Lower lobe of right lung (tissue), 2 donors: Measurements from ENCODE around the gene MRGPRF. TPM values are rescaled to one million over a fixed set of nuclear protein-coding genes. Genes with fewer than 3 reads are reported as not detected.
A peak's percentile ranks its signal among the peaks of the same experiment; 100 is the strongest.

ENCODE experiments used
- ATAC-seq, 2 donors: fragments of 200-7000 bp; cut with Tn5 transposase; one replicate each; pipeline ENCODE4 v1.9.1; 2020 to 2022; ENCODE audit warnings: mild to moderate bottlenecking in 2 of 2, moderate library complexity in 2 of 2
- DNase-seq: peaks from one replicate; pipeline ENCODE4 v3.0.0-alpha.2; 2020
- H3K27ac ChIP-seq: fragments of 200-600 bp; one replicate; pipeline ENCODE4 v1.8.0; 2022
- H3K27me3 ChIP-seq: fragments of 200-600 bp; one replicate; pipeline ENCODE4 v1.8.0; 2022; ENCODE audit warnings: low read depth
- H3K36me3 ChIP-seq: fragments of 200-600 bp; one replicate; pipeline ENCODE4 v1.8.0; 2022; ENCODE audit warnings: mild to moderate bottlenecking
- H3K4me1 ChIP-seq: fragments of 200-600 bp; one replicate; pipeline ENCODE4 v1.8.0; 2022
- H3K4me3 ChIP-seq: fragments of 200-600 bp; one replicate; pipeline ENCODE4 v1.8.0; 2022; ENCODE audit warnings: mild to moderate bottlenecking
- H3K9me3 ChIP-seq: fragments of 200-600 bp; one replicate; pipeline ENCODE4 v1.8.0; 2022
- intact Hi-C: fragments of 100-400 bp; cut with DNase I; formaldehyde crosslinking; loops from one replicate; pipeline ENCODE4 v1.11.0; 2022
- total RNA-seq: library from RNA; stranded (reverse); fragmentation: NEBNext Ultra II Directional; extraction: Animal tissue kit (Norgen Biotek cat#: 25700); gene quantifications from one replicate; pipeline ENCODE4 v1.2.1, GENCODE V29; 2021
- TF ChIP-seq, protein P1 (sequence below): fragments of 200-600 bp; IDR thresholded peaks from one replicate; pipeline ENCODE4 v1.8.0; 2022; ENCODE audit warnings: antibody characterized with exemption, mild to moderate bottlenecking
- donor health status: DM: no; HTN: yes; CAD: no; lungs with severe emphysema.

MRGPRF gene
- total RNA-seq, 1 donor from 2014 or later: 11.5 TPM

DNA sequence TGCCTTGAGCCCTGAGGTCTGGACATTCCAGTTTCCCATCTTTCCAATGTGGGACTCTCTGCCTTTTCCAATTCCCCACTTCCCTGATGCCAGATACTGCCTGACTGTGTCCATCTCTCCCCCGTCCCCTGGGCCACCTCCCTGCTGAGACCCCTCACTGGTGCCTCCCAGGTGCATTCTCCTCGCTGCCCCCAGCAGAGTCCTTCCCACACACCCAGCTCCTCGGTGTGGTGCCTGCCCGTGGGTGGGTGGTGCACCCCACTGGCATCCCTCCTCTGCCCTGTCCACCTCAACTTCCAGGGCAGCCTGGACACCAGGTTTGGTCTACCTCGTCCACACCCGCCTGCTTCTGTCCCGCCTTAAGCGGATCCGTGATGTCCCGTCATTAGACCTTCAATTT lies 4.9 kb upstream of the MRGPRF start:
- Histone ChIP-seq H3K9me3 (no peaks in the 10 kb centered on the region), H3K4me1 (peaks cover 14% of the 10 kb centered on the region), H3K27ac (no peak overlapping the region), H3K36me3 (no peaks in the 10 kb centered on the region), H3K27me3 (peaks cover 20% of the 10 kb centered on the region), H3K4me3 (no peak overlapping the region)
- TF ChIP-seq, protein P1, sequence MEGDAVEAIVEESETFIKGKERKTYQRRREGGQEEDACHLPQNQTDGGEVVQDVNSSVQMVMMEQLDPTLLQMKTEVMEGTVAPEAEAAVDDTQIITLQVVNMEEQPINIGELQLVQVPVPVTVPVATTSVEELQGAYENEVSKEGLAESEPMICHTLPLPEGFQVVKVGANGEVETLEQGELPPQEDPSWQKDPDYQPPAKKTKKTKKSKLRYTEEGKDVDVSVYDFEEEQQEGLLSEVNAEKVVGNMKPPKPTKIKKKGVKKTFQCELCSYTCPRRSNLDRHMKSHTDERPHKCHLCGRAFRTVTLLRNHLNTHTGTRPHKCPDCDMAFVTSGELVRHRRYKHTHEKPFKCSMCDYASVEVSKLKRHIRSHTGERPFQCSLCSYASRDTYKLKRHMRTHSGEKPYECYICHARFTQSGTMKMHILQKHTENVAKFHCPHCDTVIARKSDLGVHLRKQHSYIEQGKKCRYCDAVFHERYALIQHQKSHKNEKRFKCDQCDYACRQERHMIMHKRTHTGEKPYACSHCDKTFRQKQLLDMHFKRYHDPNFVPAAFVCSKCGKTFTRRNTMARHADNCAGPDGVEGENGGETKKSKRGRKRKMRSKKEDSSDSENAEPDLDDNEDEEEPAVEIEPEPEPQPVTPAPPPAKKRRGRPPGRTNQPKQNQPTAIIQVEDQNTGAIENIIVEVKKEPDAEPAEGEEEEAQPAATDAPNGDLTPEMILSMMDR: no peak
- DNase-seq (no peak), ATAC-seq (no peak)
- intact Hi-C loops: no loop called here

DNA sequence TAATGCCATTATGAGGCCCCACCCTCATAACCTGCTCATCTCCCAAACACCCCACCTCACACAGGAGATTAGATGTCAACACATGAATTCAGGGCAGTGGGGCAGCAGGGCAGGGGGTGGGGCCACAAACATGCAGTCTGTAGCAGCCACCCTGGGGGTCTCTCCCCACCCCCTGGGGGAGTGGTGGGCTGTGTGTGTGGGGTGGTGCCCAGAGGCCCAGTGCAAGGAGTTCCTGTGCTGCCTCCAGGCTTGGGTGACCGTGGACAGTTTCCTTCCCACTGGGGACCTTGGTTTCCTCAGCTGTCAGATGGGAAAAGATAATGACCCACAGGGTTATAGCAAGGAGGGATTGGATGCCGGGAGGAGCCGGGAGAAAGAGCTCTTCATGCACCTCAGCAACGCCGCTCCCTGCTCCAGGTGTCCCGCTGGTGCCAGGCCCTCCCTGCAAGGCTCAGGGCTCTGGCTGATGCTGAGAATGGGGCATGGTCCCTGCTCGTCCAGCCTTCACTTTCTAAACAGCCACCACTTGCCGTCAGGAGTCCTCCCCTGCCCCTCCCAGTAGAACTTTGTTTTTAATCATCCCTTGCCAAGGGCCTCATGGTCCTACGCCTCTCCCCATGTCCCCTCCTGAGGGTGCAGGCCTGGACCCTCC lies 2.0 kb upstream of the MRGPRF start:
- no peaks in the 10 kb centered on the region for H3K9me3 ChIP-seq
- TF ChIP-seq, protein P1: no peak
- no peak for ATAC-seq
- H3K4me1 ChIP-seq: peaks cover 27% of the 10 kb centered on the region
- peaks cover 49% of the 10 kb centered on the region for H3K27me3 ChIP-seq
- no peak for DNase-seq
- intact Hi-C loops: no loop called here
- peak overlapping the region; percentile 57 for H3K27ac ChIP-seq
- no peak overlapping the region for H3K4me3 ChIP-seq
- no peaks in the 10 kb centered on the region for H3K36me3 ChIP-seq

DNA sequence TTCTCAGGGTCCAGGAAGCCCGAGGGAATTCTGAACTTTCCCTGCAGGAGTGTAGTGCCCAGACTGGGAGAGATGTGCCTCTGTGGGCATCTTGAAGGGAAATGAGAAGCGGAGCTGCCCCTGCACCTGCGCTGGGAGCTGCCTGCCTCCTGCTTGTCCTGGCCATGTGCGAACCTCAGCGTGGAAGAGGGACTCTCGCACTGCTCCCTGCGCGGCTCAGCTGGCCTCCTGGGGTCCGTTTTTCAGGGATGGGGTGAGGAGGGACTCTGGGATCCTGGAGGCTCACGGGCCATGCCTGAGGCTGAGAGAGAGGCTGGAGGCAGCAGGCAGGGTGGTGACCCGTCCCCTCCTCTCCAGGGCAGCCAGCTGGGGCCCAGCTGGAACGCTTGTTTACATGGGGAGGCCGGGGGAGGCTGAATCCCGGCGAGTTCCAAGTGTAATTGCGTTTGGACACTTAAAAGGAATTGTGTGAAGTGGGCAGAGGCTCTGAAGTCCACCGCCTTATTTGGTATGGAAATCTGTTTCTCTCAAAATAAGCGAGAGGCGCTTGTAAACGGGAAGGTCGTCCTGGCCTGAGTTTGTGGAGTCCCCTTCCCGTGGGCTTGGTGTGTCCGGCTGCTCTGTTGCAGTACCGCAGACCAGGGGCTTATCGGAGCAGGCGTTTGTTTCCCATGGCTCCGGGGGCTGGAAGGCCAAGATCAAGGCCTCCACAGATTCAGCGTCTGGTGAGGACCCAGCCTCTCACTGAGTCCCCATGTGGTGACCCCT lies 1.2 kb upstream of the MRGPRF start:
- ATAC-seq (peak; percentile 38 to 63), DNase-seq (no peak)
- intact Hi-C loops: no loop called here
- TF ChIP-seq, protein P1: no peak
- peaks cover 56% of the 10 kb centered on the region for H3K27me3 ChIP-seq
- H3K36me3 ChIP-seq: no peaks in the 10 kb centered on the region
- peak overlapping the region; percentile 77 for H3K27ac ChIP-seq
- peak overlapping the region; percentile 54 for H3K4me3 ChIP-seq
- no peaks in the 10 kb centered on the region for H3K9me3 ChIP-seq
- peaks cover 34% of the 10 kb centered on the region for H3K4me1 ChIP-seq

DNA sequence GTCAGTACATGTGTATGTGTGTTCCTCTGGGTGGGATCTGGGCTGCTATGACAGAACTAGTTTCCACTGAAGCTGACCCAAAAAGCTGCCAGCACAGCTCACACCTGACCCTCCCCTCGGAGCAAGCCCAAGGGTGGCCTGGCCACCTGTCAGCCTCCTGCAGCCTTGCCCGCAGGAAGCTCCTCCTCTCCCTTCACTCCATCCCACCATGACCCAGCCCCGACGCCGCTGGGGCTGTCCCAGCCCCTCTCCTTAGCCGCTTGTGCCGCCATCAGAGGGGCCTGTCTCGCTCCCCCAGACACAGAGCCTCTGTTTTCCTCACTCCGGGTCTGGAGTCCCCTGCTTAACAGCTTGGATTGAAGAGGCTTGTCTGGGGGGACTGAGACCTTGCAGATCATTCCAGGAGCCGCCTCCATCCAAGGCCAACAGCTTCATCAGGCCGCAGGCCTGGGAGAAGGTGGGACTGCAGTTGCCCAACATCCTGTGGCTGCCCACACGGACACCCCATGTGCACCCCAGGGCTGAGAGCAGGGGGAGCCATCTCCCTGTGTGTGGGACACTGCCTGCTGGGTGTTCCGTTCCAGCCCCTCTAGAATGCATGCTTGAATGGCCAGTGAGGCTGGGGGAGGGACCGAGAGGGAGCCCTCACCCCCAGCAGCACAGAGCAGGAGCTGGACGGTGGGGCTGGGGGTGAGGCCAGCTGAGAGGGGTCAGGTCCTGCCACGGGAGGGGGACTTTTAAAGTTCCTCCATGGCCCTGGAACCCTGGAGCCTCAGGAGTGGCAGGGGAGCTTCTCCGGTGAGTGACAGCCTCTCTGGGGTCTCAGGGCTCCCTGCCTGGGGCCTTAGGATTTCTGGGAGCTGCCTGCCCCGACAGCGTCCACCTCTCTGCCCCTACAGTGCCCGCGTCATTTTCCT lies 696 bp downstream of the MRGPRF start:
- H3K27me3 ChIP-seq: peaks cover 56% of the 10 kb centered on the region
- H3K4me3 ChIP-seq: peak overlapping the region; percentile 54
- TF ChIP-seq, protein P1: no peak
- ATAC-seq (no peak), DNase-seq (peak; percentile 30)
- no peaks in the 10 kb centered on the region for H3K36me3 ChIP-seq
- H3K27ac ChIP-seq: peak overlapping the region; percentile 77
- intact Hi-C loops: no loop called here
- peaks cover 45% of the 10 kb centered on the region for H3K4me1 ChIP-seq
- no peaks in the 10 kb centered on the region for H3K9me3 ChIP-seq

DNA sequence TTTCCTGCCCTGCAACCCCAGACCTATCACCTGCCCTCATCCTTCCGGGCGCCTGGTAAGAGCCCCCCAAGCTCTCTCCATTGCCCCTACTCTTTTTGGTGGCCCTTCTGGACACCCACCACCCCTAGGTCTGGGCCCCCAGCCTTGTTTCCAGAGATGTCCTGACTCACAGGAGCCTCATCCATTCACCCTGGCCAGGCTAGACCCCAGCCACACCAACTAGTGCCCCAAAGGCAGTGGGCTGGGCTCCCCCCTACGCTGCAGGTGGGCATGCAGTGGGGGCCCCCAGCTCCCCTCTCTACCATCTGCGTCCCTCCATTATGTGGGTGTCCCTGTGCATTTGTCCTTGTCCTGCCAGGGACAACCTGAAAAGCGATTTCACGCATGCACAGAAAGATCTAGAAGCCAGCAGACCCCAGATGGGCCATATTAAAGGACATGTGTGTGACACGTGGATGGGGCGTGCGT lies 1.4 kb downstream of the MRGPRF start:
- DNase-seq: peak; percentile 32
- intact Hi-C loops: no loop called here
- peaks cover 56% of the 10 kb centered on the region for H3K27me3 ChIP-seq
- peak overlapping the region; percentile 41 for H3K27ac ChIP-seq
- H3K4me1 ChIP-seq: peaks cover 45% of the 10 kb centered on the region
- TF ChIP-seq, protein P1: no peak
- no peak for ATAC-seq
- H3K9me3 ChIP-seq: no peaks in the 10 kb centered on the region
- H3K36me3 ChIP-seq: no peaks in the 10 kb centered on the region
- H3K4me3 ChIP-seq: peak overlapping the region; percentile 54
